Activated T-cell treated with anti-CD3 and anti-CD28 coated beads for 4 hours (primary cell): ENCODE measurements around the gene ANKRD45.
"Not testable (repeated sequence)": the region's sequence is repeated elsewhere in the genome, so short reads cannot be mapped to it uniquely, and the experiment has no call there.

Source experiments
- DNase-seq: peaks from one replicate; pipeline ENCODE4 v3.0.0-alpha.2; 2020

ANKRD45 gene

DNA sequence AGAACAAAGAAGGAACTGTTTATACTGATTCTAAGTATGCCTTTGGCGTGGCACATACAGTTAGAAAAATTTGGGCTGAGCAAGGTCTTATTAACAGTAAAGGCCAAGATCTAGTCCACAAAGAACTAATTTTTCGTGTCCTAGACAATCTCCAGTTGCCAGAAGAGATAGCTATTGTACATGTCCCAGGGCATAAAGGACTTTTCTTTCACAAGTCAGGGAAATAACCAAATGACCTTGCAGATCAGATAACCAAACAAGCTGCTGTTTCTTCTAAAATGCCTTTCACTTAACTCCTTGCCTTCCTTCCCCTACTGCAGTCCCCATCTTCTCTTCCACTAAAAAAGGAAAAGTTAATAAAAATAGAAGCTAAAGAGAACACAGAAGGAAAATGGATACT lies 30.5 kb downstream of the ANKRD45 start:
- DNase-seq, result no peak

DNA sequence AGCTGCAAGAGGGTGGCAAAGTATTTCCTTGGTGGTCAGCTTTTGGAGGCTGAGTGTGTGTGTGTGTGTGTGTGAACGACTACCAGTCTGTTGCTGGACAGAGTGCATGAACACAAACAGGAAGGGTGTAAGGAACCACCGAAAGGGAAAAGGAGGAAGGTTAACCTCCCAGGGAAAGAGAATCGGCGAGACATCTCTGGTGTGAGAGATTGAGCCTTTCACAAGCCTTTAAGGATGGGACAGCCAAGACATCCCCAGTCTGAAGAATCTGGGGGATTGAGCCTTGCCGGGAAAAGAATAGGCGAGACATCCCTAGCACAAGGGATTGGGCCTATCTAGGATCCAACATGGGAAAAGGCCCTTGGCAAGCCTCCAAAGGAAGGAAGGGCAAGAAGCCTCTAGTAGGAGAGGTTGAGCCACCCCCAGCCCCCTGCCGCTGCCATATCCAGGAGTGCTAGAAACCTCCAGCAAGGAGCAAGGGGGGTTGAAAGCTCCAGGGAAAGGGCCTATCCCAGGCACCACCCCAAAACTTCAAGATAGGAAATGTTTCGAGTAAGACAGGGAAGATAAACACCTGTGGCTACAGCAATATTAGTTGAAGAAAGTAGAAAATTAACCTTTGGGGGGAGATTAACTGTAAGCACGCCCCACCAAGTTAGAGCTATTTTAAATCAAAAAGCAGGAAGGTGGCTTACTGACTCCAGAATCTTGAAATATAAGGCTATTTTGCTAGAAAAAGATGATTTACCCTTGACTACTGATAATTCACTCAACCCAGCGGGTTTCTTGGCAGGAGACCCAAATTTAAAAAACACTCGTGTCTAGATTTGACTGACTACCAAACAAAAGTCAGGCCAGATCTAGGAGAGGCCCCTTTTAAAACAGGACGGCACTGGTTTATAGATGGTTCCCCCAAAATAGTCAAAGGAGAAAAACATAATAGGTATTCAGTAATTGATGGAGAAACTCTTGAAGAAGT lies 31.3 kb downstream of the ANKRD45 start:
- no peak for DNase-seq

DNA sequence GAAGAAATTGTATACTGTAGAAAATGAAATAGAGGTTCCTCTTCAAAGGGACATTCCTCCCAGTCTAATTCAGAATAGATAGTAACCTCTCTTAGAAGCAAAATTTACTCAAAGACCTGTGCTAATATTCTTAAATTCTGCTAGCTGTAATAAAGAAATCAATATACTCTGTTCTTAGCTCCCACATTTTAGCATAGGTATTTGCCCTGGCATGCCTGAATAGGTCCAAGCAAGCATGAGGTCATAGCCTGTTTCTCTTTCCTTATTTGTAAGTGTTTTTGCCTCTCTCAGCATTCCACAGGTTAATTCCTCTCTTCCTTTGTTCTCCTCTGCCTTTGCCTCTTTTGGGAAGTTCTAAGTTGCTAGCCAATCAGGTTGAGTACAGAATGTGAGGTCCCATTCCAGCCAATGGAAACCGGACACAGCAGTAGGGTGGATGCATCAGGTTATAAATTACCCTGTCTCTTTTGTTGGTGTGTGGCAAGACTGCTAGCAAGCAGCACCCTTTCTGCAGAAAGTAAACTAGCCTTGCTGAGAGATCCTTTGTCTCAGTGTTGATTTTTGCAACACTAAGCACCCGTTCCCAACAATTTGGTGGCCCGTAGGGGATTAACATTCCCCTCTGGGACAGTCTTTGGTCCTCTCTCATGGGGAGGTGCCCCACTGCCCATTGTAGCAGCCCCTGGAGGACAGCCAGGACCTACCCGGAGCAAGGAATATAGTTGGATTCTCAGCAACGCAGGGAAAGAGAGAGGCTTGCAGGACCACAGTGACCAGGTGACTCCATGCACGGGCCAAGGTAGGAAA lies 32.2 kb downstream of the ANKRD45 start:
- DNase-seq, result not testable (repeated sequence)

DNA sequence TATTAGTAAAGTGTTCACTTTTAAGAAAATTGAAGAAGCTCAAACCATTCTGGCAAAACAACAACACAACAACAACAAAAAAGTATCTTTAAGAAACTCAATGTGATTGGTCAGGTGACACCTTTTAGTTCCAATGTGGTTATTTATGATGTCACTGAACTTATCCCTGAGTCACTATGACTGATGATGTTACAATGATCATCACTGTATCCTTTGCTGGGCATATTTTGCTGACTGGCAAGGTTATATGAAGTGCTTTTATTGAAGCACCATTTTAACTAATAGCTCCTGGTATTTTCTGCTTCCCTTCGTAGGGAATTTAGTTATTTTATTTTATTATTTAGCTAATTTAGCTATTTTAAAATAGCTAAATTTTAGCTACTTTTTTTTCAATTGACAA lies 34.5 kb downstream of the ANKRD45 start, which contains the start of gene TEX50:
Gene TEX50, plus strand, starts transcription at position 223 of the 400 bp plus-strand sequence. CDS start 184 bp downstream, outside the sequence.
- no peak for DNase-seq

DNA sequence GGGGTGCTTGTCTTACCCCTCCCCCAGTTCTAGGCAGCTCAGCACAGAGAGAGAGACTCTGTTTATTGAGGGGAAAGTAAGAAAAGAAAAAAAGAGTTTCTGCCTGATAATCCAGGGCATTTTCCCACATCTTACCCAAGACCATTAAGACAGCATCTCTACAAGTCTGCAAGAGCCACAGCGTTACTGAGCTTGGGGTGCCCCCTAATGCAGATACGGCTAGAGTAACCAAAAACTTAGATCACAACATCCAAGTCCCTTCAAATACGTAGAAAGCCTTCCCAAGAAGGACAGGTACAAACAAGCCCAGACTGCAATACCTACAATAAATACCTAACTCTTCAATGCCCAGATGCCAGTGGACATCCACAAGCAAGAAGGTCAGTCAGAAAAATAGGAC lies 40.8 kb downstream of the ANKRD45 start:
- DNase-seq, result no peak

DNA sequence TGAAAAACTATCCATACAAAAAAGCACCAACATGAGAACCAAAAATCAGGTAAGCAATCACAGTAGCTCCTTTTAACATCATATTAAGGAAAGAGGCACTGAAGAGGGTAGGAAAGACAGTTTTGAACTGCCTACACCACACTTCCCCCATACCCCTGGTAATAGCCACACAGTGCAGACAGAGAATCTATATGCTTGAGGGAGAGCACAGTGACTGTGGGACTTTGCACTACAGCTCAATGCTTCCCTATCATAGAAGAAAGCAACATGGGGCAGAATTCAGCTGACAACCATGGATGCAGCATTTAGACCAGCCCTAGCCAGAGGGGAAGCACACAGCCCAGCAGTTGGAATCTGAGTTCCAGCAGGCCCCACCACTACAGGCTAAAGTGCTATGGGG lies 42.4 kb downstream of the ANKRD45 start:
- no peak for DNase-seq

DNA sequence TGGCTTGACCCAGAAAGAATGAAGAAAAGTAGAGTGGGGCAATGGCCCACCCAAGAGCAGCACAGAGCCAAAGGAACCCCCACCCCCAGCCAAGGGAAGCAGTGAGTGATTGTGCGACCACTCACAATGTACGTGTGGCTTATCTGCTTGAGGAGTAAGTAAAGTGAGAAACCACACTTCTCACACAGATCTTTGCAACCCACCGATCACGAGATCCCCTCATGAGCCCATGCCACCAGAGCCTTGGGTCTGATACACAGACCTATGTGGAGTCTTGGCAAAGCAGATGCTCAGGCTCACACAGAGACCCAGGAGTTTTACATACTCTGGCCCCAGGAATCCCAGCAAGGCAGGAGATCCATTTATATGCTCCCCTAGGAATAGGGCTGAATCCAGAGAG lies 52.8 kb downstream of the ANKRD45 start:
- DNase-seq, result no peak

DNA sequence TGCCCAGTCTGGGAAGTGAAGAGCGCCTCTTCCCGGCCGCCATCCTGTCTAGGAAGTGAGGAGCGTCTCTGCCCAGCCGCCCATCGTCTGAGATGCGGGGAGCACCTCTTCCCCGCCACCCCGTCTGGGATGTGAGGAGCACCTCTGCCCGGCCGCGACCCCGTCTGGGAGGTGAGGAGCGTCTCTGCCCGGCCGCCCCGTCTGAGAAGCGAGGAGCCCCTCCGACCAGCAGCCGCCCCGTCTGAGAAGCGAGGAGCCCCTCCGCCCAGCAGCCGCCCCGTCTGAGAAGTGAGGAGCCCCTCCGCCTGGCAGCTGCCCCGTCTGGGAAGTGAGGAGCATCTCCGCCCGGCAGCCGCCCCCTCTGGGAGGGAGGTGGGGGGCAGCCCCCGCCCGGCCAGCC lies 56.6 kb downstream of the ANKRD45 start:
- not testable (repeated sequence) for DNase-seq

DNA sequence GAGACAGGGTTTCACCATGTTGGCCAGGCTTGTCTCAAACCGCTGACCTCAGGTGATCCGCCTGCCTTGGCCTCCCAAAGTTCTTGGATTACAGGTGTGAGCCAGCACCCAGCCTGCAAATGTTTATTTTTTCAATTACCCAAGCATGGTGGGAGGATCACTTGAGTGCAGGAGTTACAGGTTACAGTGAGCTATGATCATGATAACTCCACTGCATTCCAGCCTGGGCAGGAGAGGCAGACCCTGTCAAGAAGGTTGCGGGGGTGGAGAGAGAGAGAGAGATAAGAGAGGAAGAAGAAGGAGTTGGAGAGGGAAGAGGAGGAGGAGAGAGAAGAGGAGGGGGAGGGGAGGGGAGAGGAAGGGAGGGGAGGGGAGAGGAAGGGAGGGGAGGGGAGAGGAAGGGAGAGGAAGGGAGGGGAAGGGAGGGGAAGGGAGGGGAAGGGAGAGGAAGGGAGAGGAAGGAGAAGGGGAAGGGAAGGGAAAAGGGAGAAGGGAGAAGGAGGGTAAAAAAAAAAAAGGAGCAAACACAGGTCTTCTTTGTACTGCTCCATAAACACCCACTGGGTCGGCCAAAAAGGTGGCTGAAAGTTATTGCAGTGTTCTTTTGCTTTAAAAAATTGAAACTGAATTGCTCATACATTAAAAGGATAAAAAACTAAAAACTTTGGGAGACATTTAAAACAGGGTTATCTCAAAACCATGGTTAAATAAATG lies 61.0 kb downstream of the ANKRD45 start:
- no peak for DNase-seq

DNA sequence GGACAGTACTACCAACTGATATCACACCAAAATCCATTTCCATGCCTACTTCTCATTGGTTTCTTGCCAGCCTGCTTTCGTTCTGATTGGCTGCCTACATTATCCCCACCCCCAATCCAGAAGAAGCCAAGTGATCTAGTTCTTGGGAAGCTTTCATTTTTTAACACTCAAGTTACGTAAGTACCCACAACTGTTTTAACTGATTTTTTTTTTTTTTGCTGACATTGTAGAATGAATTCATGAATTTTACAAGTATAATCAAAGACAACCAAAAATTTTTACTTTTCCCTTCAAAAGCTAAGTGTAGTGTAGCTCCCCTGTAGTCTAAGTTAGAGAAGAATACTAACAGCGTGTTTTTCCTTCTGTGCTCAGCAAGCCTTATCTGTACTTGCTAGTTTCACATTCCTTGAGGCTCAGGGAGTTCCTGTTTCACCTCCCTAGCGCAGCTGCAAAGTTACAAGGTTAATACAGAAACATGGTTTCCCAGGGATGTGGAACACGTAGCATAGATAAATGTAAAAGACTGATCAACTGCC lies 66.5 kb downstream of the ANKRD45 start, which contains the start of gene SLC9C2:
Gene SLC9C2, minus strand, starts transcription at position 17 of the 536 bp plus-strand sequence. CDS start 1,296 bp downstream, outside the sequence.
- DNase-seq, result no peak

DNA sequence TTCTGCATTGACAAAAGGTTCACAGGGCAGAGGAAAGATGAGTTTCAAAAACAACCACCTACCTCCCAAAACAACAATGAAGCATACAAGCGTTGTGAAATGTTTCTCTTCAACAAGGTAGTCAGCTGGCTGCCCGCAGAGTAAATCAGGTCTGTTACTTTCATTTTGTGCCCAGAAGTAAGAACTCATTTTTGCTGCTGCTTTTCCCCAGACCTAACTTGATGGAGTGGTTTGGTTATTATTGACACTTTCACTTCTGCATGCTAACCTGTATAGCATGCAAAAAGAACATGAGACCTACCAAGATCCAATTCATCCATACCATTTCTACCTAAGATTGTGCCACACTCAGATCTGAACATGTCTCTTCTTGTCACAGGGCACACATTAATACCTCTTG lies 68.1 kb downstream of the ANKRD45 start:
- DNase-seq, result no peak

DNA sequence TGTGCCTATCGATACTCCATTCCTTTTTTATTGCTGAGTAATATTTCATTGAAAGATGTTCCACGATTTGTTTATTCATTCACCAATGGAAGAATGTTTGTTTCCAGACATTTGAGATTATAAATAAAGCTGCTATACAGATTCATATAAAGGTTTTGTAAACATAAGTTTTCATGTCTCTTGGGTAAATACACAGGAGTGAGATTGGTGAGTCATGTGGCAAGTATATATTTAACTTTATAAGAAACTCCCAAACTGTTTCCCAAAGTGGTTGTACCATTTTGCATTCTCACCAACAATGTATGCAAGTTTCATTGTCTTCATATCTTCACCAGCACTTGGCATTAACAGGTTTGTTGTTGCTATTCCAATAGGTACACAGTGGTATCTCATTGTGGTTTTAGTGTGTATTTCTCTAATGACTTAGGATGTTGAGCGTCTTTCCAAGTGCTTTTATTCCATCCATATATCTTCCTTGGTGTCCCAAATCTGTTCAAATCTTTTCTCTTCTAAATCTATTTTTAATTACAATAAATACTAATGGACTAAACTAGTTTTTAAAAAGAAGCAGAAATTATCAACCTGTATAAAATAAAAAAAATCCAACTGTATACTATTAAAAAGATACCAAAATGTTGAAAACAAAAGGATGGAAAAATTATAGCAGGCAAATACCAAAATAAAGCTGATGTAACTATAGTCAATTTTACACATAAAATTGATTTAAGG lies 73.4 kb downstream of the ANKRD45 start:
- no peak for DNase-seq

DNA sequence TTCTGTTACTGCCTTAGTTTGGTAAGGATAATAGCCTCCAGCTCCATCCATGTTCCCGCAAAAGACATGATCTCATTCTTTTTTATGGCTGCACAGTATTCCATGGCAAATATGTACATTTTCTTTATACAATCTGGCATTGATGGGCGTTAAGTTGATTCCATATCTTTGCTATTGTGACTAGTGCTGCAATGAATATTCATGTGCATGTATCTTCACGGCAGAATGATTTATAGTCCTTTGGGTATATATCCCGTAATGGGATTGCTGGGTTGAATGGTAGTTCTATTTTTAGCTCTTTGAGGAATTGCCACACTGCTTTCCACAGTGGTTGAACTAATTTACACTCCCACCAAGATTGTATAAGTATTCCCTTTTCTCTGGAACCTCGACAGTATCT lies 78.5 kb downstream of the ANKRD45 start:
- DNase-seq, result not testable (repeated sequence)

DNA sequence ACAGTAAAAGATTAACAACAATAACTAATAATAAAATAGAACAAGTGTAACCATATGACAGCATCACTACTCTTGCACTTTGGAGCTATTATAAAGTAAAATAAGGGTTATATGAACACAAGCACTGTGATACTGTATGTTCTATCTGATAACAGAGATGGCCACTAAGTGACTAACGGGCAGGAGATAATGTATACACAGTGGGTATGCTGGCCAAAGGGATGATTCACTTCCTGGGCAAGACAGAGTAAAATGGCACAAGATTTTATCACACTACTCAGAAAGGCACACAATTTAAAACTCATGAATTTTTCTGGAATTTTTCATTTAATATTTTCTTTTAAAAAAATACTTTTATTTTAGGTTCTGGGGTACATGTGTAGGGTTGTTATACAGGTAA lies 79.1 kb downstream of the ANKRD45 start:
- no peak for DNase-seq

DNA sequence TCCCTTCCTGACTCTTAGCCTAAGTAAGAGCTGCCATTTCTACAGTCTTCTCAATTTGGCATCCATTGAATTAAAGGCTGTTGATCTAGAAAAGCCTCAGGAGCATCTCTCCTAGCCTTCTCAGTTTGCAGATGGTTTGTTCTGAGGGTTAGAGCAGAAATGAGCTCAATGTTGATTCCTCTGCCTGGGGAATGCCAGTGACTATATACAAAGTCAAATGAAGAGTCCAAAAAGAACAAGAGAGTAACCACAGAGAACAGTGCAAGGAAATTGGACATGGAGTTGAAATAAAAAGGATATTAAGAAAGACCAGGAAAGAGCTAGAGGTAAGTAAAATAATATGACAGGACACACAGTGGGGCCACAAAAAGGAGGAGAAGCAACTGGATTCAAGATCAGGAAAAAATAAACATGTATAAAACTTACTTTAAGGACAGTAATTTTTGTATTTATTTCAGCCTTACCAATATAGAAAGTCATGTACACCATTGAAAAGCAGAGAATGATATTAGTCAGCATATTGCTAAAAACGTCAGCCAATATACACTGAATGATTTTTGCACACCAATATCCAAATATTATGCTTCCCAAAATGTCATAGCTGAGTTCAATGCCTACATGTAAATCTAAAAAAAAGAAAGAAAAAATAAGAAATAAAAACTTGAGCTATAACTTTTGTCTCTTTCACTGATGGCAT lies 88.1 kb downstream of the ANKRD45 start:
- DNase-seq, result no peak

DNA sequence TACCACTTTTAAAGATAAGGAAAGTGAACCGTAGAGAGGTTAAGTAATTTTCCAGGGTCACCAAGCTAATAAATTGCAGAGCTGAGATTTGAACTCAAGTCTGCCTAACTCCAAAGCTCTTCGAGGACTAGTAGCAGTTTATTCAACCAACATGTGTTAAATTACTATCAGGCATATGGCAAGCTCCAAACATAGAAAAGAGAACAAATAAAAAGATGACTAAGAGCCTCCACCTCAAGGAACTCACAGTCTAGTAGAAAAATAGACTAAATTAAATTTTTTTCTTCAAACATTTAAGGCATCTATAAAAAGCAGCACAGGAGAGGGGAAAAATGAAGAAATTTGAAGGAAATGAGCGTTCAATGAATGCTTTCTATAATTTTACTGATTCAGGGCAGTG lies 89.0 kb downstream of the ANKRD45 start:
- no peak for DNase-seq

DNA sequence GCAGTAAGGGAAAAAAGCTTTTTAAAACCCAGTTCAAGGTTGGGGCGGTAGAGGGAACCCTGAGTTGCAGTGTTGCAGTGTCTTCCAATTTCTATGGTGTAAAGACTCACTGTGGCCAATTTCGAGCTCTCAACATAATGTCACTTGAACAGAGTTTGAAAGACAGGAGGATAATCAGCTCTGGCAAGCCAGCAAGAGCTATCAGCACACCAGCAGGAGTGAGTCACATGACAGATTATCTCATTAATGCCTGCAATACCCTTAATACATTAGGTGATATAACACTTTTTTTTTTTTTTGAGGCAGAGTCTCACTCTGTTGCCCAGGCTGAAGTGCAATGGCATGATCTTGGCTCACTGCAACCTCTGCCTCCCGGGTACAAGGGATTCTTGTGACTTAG lies 89.6 kb downstream of the ANKRD45 start:
- DNase-seq, result no peak

DNA sequence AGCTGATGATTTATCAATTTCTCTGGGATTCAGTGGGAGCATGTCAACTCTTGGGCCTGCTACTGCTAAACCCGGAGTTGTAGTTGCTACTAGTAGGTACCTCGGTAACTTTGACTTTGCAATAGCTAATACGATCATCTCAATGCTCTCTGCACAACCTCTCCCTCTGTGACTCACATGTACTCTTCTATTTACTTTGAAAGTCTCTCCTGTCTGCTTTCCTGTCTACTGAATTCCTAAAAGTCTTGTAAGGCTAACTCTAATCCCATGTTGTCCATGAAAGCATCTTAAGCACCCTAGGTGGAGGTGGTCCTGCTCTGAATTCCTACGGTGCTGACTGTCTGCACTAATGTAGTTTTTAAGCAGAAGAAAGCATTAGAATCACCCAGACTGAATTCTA lies 96.1 kb downstream of the ANKRD45 start:
- DNase-seq, result no peak

DNA sequence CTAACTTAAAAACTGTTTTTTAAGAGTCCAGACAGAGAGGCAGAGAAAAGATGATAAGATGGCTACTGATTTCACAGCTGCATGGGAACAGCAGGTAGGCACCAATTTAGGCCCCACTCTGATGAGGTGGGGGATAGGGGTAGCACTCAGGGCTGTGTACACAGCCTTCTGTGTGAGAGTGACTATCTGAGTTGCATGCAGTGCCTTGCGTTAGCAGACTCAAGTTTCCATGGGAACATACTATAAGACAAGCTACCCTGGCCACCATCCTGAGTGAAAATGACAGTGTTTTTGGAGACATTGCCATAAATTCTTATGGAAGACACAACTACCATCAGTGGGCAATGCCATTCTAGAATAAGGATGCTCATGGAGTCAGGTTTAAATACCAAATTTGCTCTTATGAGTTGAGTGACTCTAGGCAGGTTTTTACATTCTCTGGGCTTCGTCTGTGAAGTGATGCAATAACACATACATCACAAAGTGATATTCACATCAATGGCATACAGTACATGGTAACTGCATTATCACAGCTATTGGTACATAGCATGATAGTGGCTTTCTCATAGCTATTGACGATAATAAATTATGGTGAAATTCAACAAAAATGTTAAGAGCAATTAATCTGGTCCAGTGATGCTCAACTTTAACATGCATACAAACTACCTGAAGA lies 97.3 kb downstream of the ANKRD45 start:
- DNase-seq, result no peak

DNA sequence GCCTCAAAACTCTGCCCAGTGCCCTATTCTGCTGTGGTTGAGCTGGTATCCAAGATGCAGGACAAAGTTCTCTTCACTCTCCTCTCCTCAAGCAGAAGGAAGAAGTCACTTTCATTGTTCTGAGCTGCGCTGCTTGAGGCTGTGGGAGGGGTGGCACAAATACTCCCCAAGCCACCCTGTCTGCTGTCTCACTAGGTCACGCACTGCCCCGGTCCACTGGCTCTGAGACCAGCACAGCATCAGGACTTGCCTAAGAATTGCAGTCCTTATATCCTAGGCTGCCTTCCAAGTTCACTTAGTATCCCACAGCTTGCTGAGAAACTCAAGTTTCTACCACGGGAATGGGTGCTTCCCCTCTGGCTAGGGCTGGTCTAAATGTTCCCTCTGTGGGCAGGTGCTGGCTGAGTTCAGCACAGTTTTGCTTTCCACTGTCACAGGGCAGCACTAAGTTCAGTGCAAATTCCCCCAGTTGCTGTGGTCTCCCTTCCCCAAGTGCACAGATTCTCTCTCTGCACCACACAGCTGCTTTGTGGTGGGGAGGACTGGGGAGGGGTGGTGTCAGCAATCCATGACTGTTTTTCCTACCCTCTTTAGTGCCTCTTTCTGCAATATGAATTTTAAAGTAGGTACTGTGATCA lies 99.2 kb downstream of the ANKRD45 start:
- no peak for DNase-seq
